Right lobe of liver (tissue), 4 donors: ENCODE measurements around the gene NSD1.

Experiments used
- CTCF ChIP-seq, 4 donors: fragments of 200-600 bp in 3 of 4; fragments of 450-650 bp in 1 of 4; IDR thresholded peaks; one replicate each; pipeline versions ENCODE4 v1.5.1 to v1.8.0; 2016 to 2022; ENCODE audit warnings: antibody characterized with exemption in 4 of 4, mild to moderate bottlenecking in 2 of 4
- POLR2A ChIP-seq: fragments of 450-650 bp; IDR thresholded peaks from one replicate; pipeline ENCODE4 v1.6.1; 2017; ENCODE audit warnings: antibody characterized with exemption, mild to moderate bottlenecking
- donor health status: DM: no; HTN: no; CAD: no.
- donor health status: DM: no; HTN: no; CAD: no.
- donor health status: DM: no; HTN: yes; CAD: no.

GRCh38 chr5:177195307-177195952 lies 61.9 kb downstream of the NSD1 start:
- TF ChIP-seq CTCF (IDR thresholded peaks at IDR 0.05) (no peak), POLR2A (no peak)
